NCI-H510A treated with DMSO at 0.1 percent for 48 hours (cell line): ENCODE measurements around the gene CCL4.

ENCODE experiments used
- DNase-seq: peaks from one replicate; lab custom pipeline; 2025; lab: John Stamatoyannopoulos, UW

The CCL4 gene

GRCh38 chr17:36144981-36145729 lies 41.5 kb downstream of the CCL4 start:
- no peak for DNase-seq

GRCh38 chr17:36147601-36148000 lies 44.0 kb downstream of the CCL4 start:
- DNase-seq = no peak

DNA sequence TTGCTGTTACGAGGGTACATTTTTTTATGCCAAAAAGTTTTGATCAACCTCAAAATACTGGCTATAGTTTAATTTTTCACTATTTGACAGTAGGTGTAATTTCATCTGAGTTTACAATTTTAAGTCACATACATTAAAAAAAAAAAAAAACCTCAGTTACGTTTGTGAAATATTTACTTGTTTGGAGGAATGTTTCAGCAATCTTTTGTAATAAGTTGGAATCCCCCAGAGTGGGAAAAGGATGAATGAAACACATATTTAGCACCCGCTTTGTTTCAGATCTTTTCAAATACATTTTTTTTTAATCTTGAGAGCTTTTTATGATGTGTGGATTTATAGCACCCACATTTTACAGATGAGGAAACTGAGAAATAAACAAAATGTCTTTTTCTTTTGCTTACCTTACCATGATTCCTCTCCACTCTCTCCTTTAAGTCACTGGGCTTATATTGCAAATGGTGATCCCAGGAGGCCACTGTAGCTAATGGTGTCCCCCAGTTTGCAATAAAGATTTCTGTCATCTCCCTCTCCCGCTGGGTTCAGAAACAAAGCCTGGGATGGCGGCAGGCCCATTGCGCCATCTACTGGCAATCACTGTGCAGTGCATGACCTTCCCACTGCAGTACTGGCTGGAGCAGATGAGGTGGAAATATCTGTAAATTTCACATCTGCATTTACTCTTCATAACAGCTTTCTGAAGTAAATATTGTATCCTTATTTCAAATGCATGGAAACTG lies 45.1 kb downstream of the CCL4 start:
- peak; percentile 57 for DNase-seq

GRCh38 chr17:36149296-36149820 lies 45.7 kb downstream of the CCL4 start:
- no peak for DNase-seq

DNA sequence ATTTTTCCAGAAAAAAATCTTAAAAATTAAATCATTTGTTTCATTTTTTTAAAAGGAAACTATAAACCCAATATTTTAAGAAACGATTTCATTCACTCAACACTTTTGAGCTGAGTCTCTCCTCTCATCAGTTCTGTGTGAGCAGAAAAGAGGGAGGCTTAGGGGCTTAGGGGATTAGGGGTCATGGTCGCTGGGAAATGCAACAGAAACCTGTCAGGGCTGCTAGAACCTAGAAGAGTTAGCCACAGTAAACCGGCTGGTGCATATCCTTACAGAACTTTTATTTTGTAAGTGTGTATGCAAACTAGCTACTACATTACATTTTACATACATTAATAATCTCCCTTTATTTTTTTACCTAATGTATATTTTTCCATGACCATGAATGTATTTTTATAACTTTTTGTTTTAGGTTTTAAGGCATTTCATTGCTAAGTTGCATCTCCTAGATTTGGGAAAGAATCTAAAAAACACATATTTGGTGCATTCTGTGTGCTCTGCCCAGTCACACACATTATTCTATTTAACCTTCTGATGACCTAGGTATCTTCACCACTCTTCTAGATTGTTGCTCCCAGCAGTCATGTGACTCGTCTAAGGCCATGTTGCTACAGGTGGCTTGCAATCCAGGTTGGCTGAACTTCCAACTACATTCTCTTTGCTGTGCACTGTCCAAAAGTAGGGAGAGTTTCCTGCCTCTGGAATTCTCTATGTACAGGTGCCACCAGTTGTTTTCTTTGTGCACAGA lies 48.4 kb downstream of the CCL4 start:
- DNase-seq = no peak

- DNase-seq = no peak
Observed at GRCh38 chr17:36152639-36153120, 49.1 kb downstream of the CCL4 start.

GRCh38 chr17:36153895-36154610 lies 50.4 kb downstream of the CCL4 start:
- no peak for DNase-seq
